GM12865 (cell line): ENCODE data around the gene FOXL3.
"Not testable (repeated sequence)": the region's sequence is repeated elsewhere in the genome, so short reads cannot be mapped to it uniquely, and the experiment has no call there.

Experiments
- DNase-seq: peaks from one replicate; pipeline ENCODE4 v3.0.0; 2010; ENCODE audit warnings: low read depth
- H3K4me3 ChIP-seq: 2 replicates; pipeline ENCODE4 v1.5.1; 2011; ENCODE audit warnings: mild to moderate bottlenecking, low read depth, low read length, control low read depth
- TF ChIP-seq, protein P1 (sequence below): IDR thresholded peaks from 2 replicates; pipeline ENCODE4 v1.5.1; 2011; ENCODE audit warnings: low read length, control low read depth, low read depth, inconsistent platforms; ENCODE audit not compliant: insufficient read depth; ENCODE audit errors: missing control alignments

Gene FOXL3

DNA sequence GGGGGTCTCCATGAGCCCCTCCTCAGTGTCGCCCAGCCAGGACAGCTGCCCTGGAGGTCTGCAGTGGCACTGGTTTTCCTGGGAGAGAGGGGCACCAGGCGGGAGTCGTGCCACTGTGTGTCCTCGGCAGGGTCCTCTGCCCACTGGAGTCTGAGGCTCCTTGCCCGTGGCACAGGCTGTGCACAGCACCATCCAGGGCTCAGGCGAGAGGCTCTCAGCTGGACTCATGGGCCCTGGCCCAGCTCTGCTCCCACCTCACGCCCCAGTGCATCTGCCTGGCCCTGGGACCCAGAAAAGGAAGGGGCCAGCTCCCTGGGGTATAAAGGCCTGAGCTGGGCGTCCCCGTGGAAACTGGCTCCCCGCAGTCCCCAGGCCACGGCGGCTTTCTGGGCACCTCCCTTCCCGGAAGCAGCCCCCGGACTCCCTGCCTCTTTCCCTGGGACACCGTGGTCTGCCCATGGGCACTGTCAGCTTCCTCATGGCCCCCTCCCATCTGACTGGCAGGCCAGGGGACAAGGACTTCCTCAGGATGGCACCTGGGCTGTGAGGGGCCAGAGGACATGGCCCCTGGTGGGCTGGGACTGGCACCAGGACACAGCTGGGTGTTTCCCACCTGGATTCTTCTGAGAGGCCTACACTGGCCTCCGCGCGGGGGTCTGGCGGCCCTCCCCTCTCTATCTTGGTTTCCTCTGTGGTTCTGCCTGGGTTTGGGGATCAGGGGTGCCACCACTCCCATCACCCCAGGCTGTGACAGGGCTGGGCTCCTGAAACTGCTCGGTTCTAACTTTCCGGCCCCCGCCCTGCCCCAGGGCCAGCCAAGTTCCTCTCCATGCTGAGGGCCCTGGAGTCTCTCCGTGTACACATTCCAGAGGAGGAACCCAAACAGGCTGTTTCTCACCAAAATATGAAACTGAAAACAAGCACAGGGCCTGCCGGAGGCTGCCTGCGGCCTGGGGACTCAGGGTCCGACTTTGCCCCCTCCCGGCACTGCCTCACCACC lies 5.5 kb downstream of the FOXL3 start:
- no peak for DNase-seq
- no peak overlapping the region for H3K4me3 ChIP-seq

DNA sequence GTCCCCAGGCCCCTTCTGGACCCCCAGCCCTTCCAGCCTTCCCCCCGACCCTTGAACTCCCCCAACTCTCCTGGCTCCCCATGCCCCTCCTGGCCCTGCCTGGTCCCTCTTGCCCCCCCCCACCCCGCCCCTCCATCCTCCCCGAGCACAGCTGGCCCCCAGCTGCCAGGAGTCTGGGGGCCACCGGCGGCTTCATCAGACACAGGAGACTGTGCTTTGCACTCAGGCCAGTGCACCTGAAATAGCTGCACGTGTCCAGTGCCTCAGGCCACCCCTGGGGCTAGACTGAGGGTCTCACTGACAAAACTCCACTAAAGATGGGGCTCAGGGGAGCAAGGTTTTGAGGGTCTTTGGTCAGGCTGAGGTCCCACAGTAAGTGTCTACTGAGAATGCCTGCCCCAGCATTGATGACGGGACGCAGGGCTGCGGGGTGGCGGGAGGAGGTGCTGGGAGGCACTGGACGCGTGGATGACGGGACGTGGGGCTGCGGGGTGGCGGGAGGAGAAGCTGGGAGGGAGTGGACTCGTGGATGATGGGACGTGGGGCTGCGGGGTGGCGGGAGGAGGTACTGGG lies 6.5 kb downstream of the FOXL3 start:
- DNase-seq, result no peak
- TF ChIP-seq, protein P1, sequence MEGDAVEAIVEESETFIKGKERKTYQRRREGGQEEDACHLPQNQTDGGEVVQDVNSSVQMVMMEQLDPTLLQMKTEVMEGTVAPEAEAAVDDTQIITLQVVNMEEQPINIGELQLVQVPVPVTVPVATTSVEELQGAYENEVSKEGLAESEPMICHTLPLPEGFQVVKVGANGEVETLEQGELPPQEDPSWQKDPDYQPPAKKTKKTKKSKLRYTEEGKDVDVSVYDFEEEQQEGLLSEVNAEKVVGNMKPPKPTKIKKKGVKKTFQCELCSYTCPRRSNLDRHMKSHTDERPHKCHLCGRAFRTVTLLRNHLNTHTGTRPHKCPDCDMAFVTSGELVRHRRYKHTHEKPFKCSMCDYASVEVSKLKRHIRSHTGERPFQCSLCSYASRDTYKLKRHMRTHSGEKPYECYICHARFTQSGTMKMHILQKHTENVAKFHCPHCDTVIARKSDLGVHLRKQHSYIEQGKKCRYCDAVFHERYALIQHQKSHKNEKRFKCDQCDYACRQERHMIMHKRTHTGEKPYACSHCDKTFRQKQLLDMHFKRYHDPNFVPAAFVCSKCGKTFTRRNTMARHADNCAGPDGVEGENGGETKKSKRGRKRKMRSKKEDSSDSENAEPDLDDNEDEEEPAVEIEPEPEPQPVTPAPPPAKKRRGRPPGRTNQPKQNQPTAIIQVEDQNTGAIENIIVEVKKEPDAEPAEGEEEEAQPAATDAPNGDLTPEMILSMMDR, result no peak
- no peak overlapping the region for H3K4me3 ChIP-seq

More for the DNA sequence above, 5.5 kb downstream of the FOXL3 start:
- TF ChIP-seq, protein P1, result no peak

DNA sequence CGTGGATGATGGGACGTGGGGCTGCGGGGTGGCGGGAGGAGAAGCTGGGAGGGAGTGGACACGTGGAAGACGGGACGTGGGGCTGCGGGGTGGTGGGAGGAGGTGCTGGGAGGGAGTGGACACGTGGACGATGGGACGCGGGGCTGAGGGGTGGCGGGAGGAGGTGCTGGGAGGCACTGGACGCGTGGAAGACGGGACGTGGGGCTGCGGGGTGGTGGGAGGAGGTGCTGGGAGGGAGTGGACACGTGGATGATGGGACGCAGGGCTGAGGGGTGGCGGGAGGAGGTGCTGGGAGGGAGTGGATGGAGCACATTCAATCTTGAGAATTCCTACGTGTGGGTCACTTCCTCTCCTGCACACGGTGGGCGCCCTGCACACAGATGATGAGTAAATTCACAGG lies 7.2 kb downstream of the FOXL3 start:
- DNase-seq, H3K4me3 ChIP-seq: not testable (repeated sequence)

DNA sequence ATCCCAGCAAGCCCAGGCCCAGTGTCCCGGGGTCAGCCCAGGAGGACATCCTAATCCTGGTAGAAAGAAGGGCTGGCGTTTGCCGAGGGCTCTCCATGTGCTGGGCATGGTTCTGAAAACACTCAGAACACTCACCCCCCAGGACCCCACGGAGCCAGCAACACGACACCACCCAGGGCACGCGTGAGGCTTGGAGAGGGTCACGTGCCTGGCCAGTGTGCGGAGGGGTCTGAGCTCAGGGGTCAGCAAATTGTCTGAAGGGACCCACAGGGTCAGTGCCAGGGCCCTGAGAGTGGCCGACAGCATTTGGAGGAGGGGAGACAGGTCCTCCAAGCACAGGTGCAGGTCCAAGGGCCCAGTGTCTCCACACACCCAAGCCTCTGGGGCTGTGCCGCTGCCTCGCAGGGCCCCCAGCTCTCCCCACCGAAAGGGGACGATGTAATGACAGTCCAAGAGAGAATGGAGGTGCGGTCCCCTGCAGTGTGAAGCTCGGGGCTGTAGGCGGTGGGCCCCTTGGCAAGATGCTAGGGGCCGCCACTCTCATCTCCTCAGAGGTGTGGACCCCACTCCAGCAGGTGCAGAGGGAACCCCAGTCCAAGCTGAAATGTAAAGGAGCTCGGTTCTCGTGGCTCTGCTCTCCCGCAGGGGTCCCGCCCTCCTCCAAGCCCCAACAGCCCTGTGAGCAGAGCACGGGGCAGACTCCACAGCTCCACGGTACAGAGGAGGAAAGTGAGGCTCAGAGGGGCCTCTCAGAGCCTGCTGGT lies 7.8 kb downstream of the FOXL3 start:
- H3K4me3 ChIP-seq, result no peak overlapping the region
- no peak for DNase-seq
- TF ChIP-seq, protein P1, result no peak

DNA sequence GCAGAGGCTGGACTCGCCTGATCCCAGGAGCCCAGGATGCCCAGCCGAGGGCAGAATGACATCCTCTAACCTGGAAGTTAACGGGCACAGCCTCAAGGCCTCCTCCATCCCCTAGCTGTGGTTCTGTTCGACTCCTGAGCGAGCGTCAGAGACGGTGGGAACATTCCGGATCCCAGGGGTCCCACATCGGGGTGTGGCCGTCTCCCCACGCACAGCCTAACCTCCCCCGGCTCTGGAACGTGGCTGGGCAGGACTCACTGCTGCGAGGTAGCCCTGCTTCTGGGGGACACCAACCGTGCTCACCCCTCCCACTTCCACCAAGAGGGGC lies 8.4 kb downstream of the FOXL3 start:
- TF ChIP-seq, protein P1, result no peak
- DNase-seq, result no peak
- H3K4me3 ChIP-seq, result no peak overlapping the region

DNA sequence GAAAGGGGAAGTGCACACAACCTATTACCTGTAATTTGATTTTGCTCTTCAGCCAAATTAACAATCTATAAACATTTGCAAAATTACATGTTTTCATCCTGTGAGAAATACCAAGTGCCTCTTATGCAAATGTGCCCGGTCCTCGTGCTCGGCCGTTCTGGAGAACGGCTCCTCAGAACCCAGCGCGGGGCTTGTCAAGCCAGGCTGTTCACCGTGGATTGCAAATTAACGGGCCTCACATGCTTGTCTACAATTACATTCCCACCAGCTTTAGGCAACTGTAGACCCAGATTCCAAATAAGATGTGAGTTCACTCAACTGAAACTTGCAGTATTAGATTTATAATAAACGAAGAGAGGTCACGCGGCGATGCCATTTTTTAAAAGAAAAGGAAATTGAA lies 8.8 kb downstream of the FOXL3 start:
- H3K4me3 ChIP-seq, result no peak overlapping the region
- TF ChIP-seq, protein P1, result no peak
- DNase-seq, result no peak

DNA sequence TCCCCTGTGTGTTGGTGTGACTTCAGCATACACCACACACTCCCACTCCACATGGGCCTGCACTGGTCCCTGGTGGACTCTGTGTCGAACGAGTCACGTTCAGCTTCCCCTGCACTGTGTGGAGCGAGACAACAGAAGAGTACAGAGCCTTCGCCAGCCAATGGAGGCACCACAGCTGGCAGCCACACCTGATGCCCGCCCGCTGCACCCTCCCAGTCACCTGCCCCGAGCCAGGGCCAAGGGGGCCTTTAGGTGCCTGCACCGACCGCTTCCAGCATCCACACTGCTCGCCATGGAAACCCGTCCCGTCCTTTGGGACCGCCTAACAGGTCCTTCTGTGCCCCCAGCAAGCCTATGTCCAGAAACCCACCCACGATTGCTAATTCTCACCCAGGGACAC lies 9.2 kb downstream of the FOXL3 start:
- TF ChIP-seq, protein P1, result no peak
- no peak for DNase-seq
- H3K4me3 ChIP-seq, result no peak overlapping the region
